ENCODE data around the gene SRPX. TPM values are rescaled to one million over a fixed set of nuclear protein-coding genes. Genes with fewer than 3 reads are reported as not detected.

SRPX gene
- total RNA-seq, 4 donors from 2014 or later, result 26.6 to 117 (median 84.0) TPM

DNA sequence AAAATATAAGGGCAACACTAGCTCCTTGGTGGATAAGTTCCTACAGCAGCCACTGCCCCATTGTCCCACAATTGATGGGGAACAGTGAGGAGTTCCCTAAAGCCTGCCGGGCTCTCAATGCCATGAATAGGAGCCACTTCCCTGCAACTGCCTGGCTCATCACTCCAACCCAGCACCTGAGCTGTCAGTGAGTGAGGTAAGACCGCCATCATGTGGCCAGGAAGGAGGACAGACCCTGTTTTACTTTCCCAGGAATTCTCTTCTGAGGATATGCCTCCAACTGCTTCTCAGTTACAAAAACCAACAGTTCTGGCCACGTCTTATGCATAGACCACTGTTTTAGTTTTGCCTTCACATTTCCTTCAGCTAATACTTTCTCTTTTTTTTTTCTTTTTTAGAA lies 45.5 kb downstream of the SRPX start:
- Histone ChIP-seq H3K4me1 (no peaks in the 10 kb centered on the region), H3K9me3 (no peaks in the 10 kb centered on the region), H3K4me3 (no peak overlapping the region), H3K27me3 (no peaks in the 10 kb centered on the region), H3K36me3 (no peaks in the 10 kb centered on the region), H3K27ac (no peak overlapping the region)
- peak in 1 of 4 experiments; percentile 30 for TF ChIP-seq CTCF (IDR thresholded peaks at IDR 0.05)
- TF ChIP-seq POLR2AphosphoS5 (IDR thresholded peaks at IDR 0.05), result no peak
- WGBS, 2 donors (ENCODE audit: low coverage in 1 of 2), result 28 to 44% methylated on average over 1 to 3 of the region's 3 CpGs
- no peak for ATAC-seq

DNA sequence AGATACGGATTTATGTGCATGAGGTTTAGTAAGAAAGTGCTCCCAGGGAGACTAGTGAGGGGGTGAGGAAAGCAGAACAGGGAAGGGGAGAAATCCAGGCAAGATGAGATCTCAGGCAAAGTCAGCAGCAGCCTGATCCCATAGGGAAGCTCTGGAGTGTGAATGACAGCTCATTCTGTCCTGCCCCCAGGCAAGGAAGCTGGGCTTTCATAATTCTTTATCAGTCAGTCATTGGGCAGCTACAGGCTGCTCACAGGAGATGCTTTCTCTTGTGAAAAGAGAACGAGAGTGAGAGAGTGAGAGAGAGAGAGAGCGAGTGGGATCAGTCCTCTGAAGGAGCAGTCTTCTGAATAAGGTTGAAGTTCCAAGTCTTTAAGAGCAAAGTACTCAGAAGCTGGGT lies 48.1 kb downstream of the SRPX start:
- no peak overlapping the region for H3K4me3 ChIP-seq
- TF ChIP-seq EP300 (IDR thresholded peaks at IDR 0.05) (no peak), CTCF (IDR thresholded peaks at IDR 0.05) (no peak), POLR2AphosphoS5 (IDR thresholded peaks at IDR 0.05) (no peak), POLR2A (IDR thresholded peaks at IDR 0.05) (no peak)
- H3K36me3 ChIP-seq, result no peaks in the 10 kb centered on the region
- no peaks in the 10 kb centered on the region for H3K9me3 ChIP-seq
- 92 to 100% methylated on average over 1 to 2 of the region's 3 CpGs for WGBS, 2 donors (ENCODE audit: low coverage in 1 of 2)
- H3K27ac ChIP-seq, result no peak overlapping the region
- H3K4me1 ChIP-seq, result no peaks in the 10 kb centered on the region
- no peaks in the 10 kb centered on the region for H3K27me3 ChIP-seq
- no peak for ATAC-seq

- no peak for TF ChIP-seq CTCF (IDR thresholded peaks at IDR 0.05)
- no peak for TF ChIP-seq POLR2A (IDR thresholded peaks at IDR 0.05)
- TF ChIP-seq POLR2AphosphoS5 (IDR thresholded peaks at IDR 0.05), result no peak
- no peak for TF ChIP-seq EP300 (IDR thresholded peaks at IDR 0.05)
- H3K4me3 ChIP-seq, result no peak overlapping the region
- no peaks in the 10 kb centered on the region for H3K27me3 ChIP-seq
- WGBS, 2 donors (ENCODE audit: low coverage in 1 of 2), result 100% methylated on average over 1 of the region's 1 CpG
- H3K36me3 ChIP-seq, result no peaks in the 10 kb centered on the region
- ATAC-seq, result no peak
- no peak overlapping the region for H3K27ac ChIP-seq
- H3K4me1 ChIP-seq, result no peaks in the 10 kb centered on the region
- H3K9me3 ChIP-seq, result no peaks in the 10 kb centered on the region
Observed at GRCh38 chrX:38170556-38170955, 50.1 kb downstream of the SRPX start.

- no peak overlapping the region for H3K27ac ChIP-seq
- 63 to 65% methylated on average over 2 of the region's 2 CpGs for WGBS, 2 donors (ENCODE audit: low coverage in 1 of 2)
- no peaks in the 10 kb centered on the region for H3K36me3 ChIP-seq
- H3K27me3 ChIP-seq, result no peaks in the 10 kb centered on the region
- H3K4me3 ChIP-seq, result no peak overlapping the region
- no peaks in the 10 kb centered on the region for H3K9me3 ChIP-seq
- ATAC-seq, result no peak
- no peaks in the 10 kb centered on the region for H3K4me1 ChIP-seq
- TF ChIP-seq CTCF (IDR thresholded peaks at IDR 0.05) (peak; percentile 21 to 54 (median 42)), EP300 (IDR thresholded peaks at IDR 0.05) (no peak), POLR2A (IDR thresholded peaks at IDR 0.05) (no peak), POLR2AphosphoS5 (IDR thresholded peaks at IDR 0.05) (no peak)
Observed at GRCh38 chrX:38166478-38167083, 54.1 kb downstream of the SRPX start.

- Histone ChIP-seq H3K4me3 (no peak overlapping the region), H3K27me3 (no peaks in the 10 kb centered on the region), H3K4me1 (no peaks in the 10 kb centered on the region), H3K27ac (no peak overlapping the region), H3K9me3 (no peaks in the 10 kb centered on the region), H3K36me3 (peaks cover 0 to 7% of the 10 kb centered on the region in 2 donors)
- 71% methylated on average over 1 of the region's 1 CpG; no CpG with 5 or more reads in 1 of the 2 donors for WGBS, 2 donors (ENCODE audit: low coverage in 1 of 2)
- no peak for ATAC-seq
- TF ChIP-seq POLR2AphosphoS5 (IDR thresholded peaks at IDR 0.05), result no peak
- no peak for TF ChIP-seq CTCF (IDR thresholded peaks at IDR 0.05)
- no peak for TF ChIP-seq EP300 (IDR thresholded peaks at IDR 0.05)
- no peak for TF ChIP-seq POLR2A (IDR thresholded peaks at IDR 0.05)
Observed at GRCh38 chrX:38165023-38165422, 55.6 kb downstream of the SRPX start.
